ENCODE results near the gene CACNA1I.

DNA sequence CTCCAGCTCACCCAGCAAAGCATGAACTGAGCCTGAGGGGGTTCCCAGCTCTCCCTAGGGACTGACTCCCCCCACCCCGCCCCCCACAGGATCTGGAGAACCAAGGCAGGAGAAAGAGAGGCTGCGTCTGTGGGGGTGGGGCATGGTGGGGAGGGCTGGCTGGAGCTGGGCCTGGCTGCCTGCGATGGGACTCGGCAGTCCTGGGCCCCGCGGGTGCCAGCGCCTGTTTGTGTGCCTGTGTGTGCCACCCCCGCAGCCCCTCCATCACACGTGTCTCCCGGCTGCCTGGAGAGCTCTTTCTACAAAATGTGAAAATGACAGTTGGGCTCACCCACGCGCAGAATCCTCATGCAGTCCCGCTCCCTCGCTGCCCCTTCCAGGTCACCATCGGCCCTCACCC, 46.8 kb downstream of the CACNA1I start:
- TF ChIP-seq, protein P1, sequence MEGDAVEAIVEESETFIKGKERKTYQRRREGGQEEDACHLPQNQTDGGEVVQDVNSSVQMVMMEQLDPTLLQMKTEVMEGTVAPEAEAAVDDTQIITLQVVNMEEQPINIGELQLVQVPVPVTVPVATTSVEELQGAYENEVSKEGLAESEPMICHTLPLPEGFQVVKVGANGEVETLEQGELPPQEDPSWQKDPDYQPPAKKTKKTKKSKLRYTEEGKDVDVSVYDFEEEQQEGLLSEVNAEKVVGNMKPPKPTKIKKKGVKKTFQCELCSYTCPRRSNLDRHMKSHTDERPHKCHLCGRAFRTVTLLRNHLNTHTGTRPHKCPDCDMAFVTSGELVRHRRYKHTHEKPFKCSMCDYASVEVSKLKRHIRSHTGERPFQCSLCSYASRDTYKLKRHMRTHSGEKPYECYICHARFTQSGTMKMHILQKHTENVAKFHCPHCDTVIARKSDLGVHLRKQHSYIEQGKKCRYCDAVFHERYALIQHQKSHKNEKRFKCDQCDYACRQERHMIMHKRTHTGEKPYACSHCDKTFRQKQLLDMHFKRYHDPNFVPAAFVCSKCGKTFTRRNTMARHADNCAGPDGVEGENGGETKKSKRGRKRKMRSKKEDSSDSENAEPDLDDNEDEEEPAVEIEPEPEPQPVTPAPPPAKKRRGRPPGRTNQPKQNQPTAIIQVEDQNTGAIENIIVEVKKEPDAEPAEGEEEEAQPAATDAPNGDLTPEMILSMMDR (conservative IDR thresholded peaks at IDR 0.05 in 1 of 2, IDR thresholded peaks at IDR 0.05 in 1 of 2; ENCODE audit: extremely low read depth in 1 of 2, insufficient read depth in 1 of 2, low read depth in 1 of 2, low read length in 2 of 2) = no peak
- TF ChIP-seq EZH2 (IDR thresholded peaks at IDR 0.05; ENCODE audit: borderline replicate concordance, low read length) = no peak

All from mammary epithelial cell (primary cell).